ENCODE measurements around the gene DCBLD1. TPM values are rescaled to one million over a fixed set of nuclear protein-coding genes. Genes with fewer than 3 reads are reported as not detected.
"Not testable (repeated sequence)": the region's sequence is repeated elsewhere in the genome, so short reads cannot be mapped to it uniquely, and the experiment has no call there.

The DCBLD1 gene
- polyA plus RNA-seq, 3 donors, result 2.9 to 3.3 (median 3.1) TPM

- Histone ChIP-seq H2AFZ (ENCODE audit: insufficient read depth, low read depth, low read length, poor library complexity, severe bottlenecking) (no peak overlapping the region), H3K9ac (ENCODE audit: insufficient read depth, low read length, poor library complexity, severe bottlenecking) (no peak overlapping the region), H3K4me3 (replicated peaks in 1 of 3; ENCODE audit: low read depth in 2 of 3, low read length in 3 of 3) (no peak overlapping the region), H3K27me3 (ENCODE audit: control insufficient read depth in 2 of 2, insufficient read depth in 2 of 2, low read length in 2 of 2) (no peaks in the 10 kb centered on the region), H3K27ac (ENCODE audit: low read depth in 1 of 2, low read length in 2 of 2) (no peak overlapping the region), H3K9me3 (replicated peaks in 1 of 2; ENCODE audit: control insufficient read depth in 1 of 2, insufficient read depth in 1 of 2, low read length in 2 of 2) (no peaks in the 10 kb centered on the region), H3K4me1 (ENCODE audit: control insufficient read depth in 1 of 2, insufficient read depth in 2 of 2, low read length in 2 of 2) (no peaks in the 10 kb centered on the region), H3K4me2 (replicated peaks; ENCODE audit: extremely low read depth, low read length, poor library complexity, severe bottlenecking) (no peak overlapping the region), H3K79me2 (ENCODE audit: insufficient read depth, low read length) (no peaks in the 10 kb centered on the region), H3K36me3 (replicated peaks in 1 of 2; ENCODE audit: control insufficient read depth in 1 of 2, insufficient read depth in 2 of 2, low read length in 2 of 2) (no peaks in the 10 kb centered on the region), H4K20me1 (ENCODE audit: insufficient read depth, low read length) (no peaks in the 10 kb centered on the region)
- Mint-ChIP-seq H3K27ac (no peak overlapping the region), H3K4me3 (no peak overlapping the region), H3K36me3 (peaks cover 0 to 2% of the 10 kb centered on the region in 2 donors), H3K4me1 (no peaks in the 10 kb centered on the region), H3K27me3 (ENCODE audit: low read depth in 3 of 3) (peaks cover 0 to 2% (median 2%) of the 10 kb centered on the region in 3 donors), H3K9me3 (peaks cover 0 to 2% (median 2%) of the 10 kb centered on the region in 7 donors)
- no peak for DNase-seq
- WGBS (ENCODE audit: insufficient coverage), result no CpG with 5 or more reads among the region's 1 CpG
- intact Hi-C loops (cut with micrococcal nuclease), result no loop called here
- no peak for TF ChIP-seq CTCF (IDR thresholded peaks at IDR 0.05)
Measured at GRCh38 chr6:117514655-117515054, 32.2 kb downstream of the DCBLD1 start.

- peaks cover 0 to 2% (median 2%) of the 10 kb centered on the region in 7 donors for H3K9me3 Mint-ChIP-seq
Measured at GRCh38 chr6:117515326-117515725, 32.9 kb downstream of the DCBLD1 start.

GRCh38 chr6:117517995-117518394, 35.5 kb downstream of the DCBLD1 start:
- H3K4me3 ChIP-seq (replicated peaks in 1 of 3; ENCODE audit: low read depth in 2 of 3, low read length in 3 of 3); H3K27me3 ChIP-seq (ENCODE audit: control insufficient read depth in 2 of 2, insufficient read depth in 2 of 2, low read length in 2 of 2); H3K9me3 ChIP-seq (replicated peaks in 1 of 2; ENCODE audit: control insufficient read depth in 1 of 2, insufficient read depth in 1 of 2, low read length in 2 of 2); H3K9ac ChIP-seq (ENCODE audit: insufficient read depth, low read length, poor library complexity, severe bottlenecking); H3K4me3 Mint-ChIP-seq; H4K20me1 ChIP-seq (ENCODE audit: insufficient read depth, low read length); DNase-seq; H3K4me1 ChIP-seq (ENCODE audit: control insufficient read depth in 1 of 2, insufficient read depth in 2 of 2, low read length in 2 of 2); H3K4me2 ChIP-seq (replicated peaks; ENCODE audit: extremely low read depth, low read length, poor library complexity, severe bottlenecking); H3K4me1 Mint-ChIP-seq; H3K27ac Mint-ChIP-seq; H3K27ac ChIP-seq (ENCODE audit: low read depth in 1 of 2, low read length in 2 of 2); intact Hi-C loops (cut with micrococcal nuclease); H3K27me3 Mint-ChIP-seq (ENCODE audit: low read depth in 3 of 3); H3K9me3 Mint-ChIP-seq; H2AFZ ChIP-seq (ENCODE audit: insufficient read depth, low read depth, low read length, poor library complexity, severe bottlenecking); H3K36me3 Mint-ChIP-seq; H3K36me3 ChIP-seq (replicated peaks in 1 of 2; ENCODE audit: control insufficient read depth in 1 of 2, insufficient read depth in 2 of 2, low read length in 2 of 2); H3K79me2 ChIP-seq (ENCODE audit: insufficient read depth, low read length): not testable (repeated sequence)
- 98% methylated on average over 4 of the region's 5 CpGs for WGBS (ENCODE audit: insufficient coverage)

More at GRCh38 chr6:117515326-117515725, 32.9 kb downstream of the DCBLD1 start:
- Mint-ChIP-seq H3K4me1 (no peaks in the 10 kb centered on the region), H3K27me3 (ENCODE audit: low read depth in 3 of 3) (peaks cover 0 to 2% (median 2%) of the 10 kb centered on the region in 3 donors), H3K27ac (no peak overlapping the region), H3K36me3 (peaks cover 0 to 2% of the 10 kb centered on the region in 2 donors), H3K4me3 (no peak overlapping the region)
- intact Hi-C loops (cut with micrococcal nuclease), result no loop called here
- Histone ChIP-seq H3K9me3 (replicated peaks in 1 of 2; ENCODE audit: control insufficient read depth in 1 of 2, insufficient read depth in 1 of 2, low read length in 2 of 2) (no peaks in the 10 kb centered on the region), H3K9ac (ENCODE audit: insufficient read depth, low read length, poor library complexity, severe bottlenecking) (no peak overlapping the region), H3K79me2 (ENCODE audit: insufficient read depth, low read length) (no peaks in the 10 kb centered on the region), H3K4me3 (replicated peaks in 1 of 3; ENCODE audit: low read depth in 2 of 3, low read length in 3 of 3) (no peak overlapping the region), H3K4me2 (replicated peaks; ENCODE audit: extremely low read depth, low read length, poor library complexity, severe bottlenecking) (no peak overlapping the region), H2AFZ (ENCODE audit: insufficient read depth, low read depth, low read length, poor library complexity, severe bottlenecking) (no peak overlapping the region), H3K27me3 (ENCODE audit: control insufficient read depth in 2 of 2, insufficient read depth in 2 of 2, low read length in 2 of 2) (no peaks in the 10 kb centered on the region), H4K20me1 (ENCODE audit: insufficient read depth, low read length) (no peaks in the 10 kb centered on the region), H3K36me3 (replicated peaks in 1 of 2; ENCODE audit: control insufficient read depth in 1 of 2, insufficient read depth in 2 of 2, low read length in 2 of 2) (no peaks in the 10 kb centered on the region), H3K4me1 (ENCODE audit: control insufficient read depth in 1 of 2, insufficient read depth in 2 of 2, low read length in 2 of 2) (no peaks in the 10 kb centered on the region), H3K27ac (ENCODE audit: low read depth in 1 of 2, low read length in 2 of 2) (no peak overlapping the region)
- TF ChIP-seq CTCF (IDR thresholded peaks at IDR 0.05), result no peak
- DNase-seq, result no peak

Measured in CD14-positive monocyte (primary cell).